Stimulated activated CD8-positive, alpha-beta memory T cell treated with anti-CD3 and anti-CD28 coated beads, Interleukin-15, amount 100 ng/mL, for 4 hours (primary cell): ENCODE measurements around the gene VAMP8.
A peak's percentile ranks its signal among the peaks of the same experiment; 100 is the strongest.
"Not testable (repeated sequence)": the region's sequence is repeated elsewhere in the genome, so short reads cannot be mapped to it uniquely, and the experiment has no call there.

Source experiments
- DNase-seq, 2 donors: peaks; one replicate each; pipeline ENCODE4 v3.0.0-alpha.2; 2020; ENCODE audit warnings: low read depth in 2 of 2

VAMP8 gene

GRCh38 chr2:85598594-85599340 is 21.4 kb downstream of the VAMP8 start:
- no peak for DNase-seq

GRCh38 chr2:85599468-85600234 is 22.3 kb downstream of the VAMP8 start:
- no peak for DNase-seq

GRCh38 chr2:85600235-85600575 is 22.8 kb downstream of the VAMP8 start:
- no peak for DNase-seq

GRCh38 chr2:85600951-85601770 is 23.8 kb downstream of the VAMP8 start:
- no peak for DNase-seq

- DNase-seq, result no peak
Measured at GRCh38 chr2:85601771-85602475, 24.5 kb downstream of the VAMP8 start.

GRCh38 chr2:85602476-85603234 is 25.3 kb downstream of the VAMP8 start, which contains the start of gene TMEM150A:
Gene TMEM150A, minus strand, starts transcription at chr2:85602698. Its CDS starts 750 bp downstream, at chr2:85601948.
- peak; percentile 69 to 80 for DNase-seq

GRCh38 chr2:85604133-85604444 is 26.7 kb downstream of the VAMP8 start:
- not testable (repeated sequence) for DNase-seq

- no peak for DNase-seq
Measured at GRCh38 chr2:85604568-85605339, 27.4 kb downstream of the VAMP8 start.

GRCh38 chr2:85605406-85606115 is 28.2 kb downstream of the VAMP8 start:
- DNase-seq, result no peak

GRCh38 chr2:85606116-85606455 is 28.7 kb downstream of the VAMP8 start:
- no peak for DNase-seq

- no peak for DNase-seq
Measured at GRCh38 chr2:85607268-85608215, 30.2 kb downstream of the VAMP8 start.

GRCh38 chr2:85611217-85611704 is 33.9 kb downstream of the VAMP8 start:
- no peak for DNase-seq

- peak; percentile 65 to 69 for DNase-seq
Measured at GRCh38 chr2:85611705-85612587, 34.6 kb downstream of the VAMP8 start, which contains the start of gene C2orf68. Gene C2orf68, minus strand, starts transcription at chr2:85612066. Its CDS starts 82 bp downstream, at chr2:85611984.

GRCh38 chr2:85613717-85614515 is 36.5 kb downstream of the VAMP8 start:
- DNase-seq, result no peak

GRCh38 chr2:85614757-85615156 is 37.4 kb downstream of the VAMP8 start:
- not testable (repeated sequence) for DNase-seq

- DNase-seq, result no peak
Measured at GRCh38 chr2:85615413-85615728, 38.0 kb downstream of the VAMP8 start.

- DNase-seq, result not testable (repeated sequence)
Measured at GRCh38 chr2:85617723-85618122, 40.3 kb downstream of the VAMP8 start.
